UCSD-AML1 (cell line): ENCODE data around the gene USP17L26.
"Not testable (repeated sequence)": the region's sequence is repeated elsewhere in the genome, so short reads cannot be mapped to it uniquely, and the experiment has no call there.

Experiments
- DNase-seq: peaks from one replicate; lab custom pipeline; 2025; ENCODE audit not compliant: unreplicated experiment; lab: John Stamatoyannopoulos, UW

Gene USP17L26, protein sequence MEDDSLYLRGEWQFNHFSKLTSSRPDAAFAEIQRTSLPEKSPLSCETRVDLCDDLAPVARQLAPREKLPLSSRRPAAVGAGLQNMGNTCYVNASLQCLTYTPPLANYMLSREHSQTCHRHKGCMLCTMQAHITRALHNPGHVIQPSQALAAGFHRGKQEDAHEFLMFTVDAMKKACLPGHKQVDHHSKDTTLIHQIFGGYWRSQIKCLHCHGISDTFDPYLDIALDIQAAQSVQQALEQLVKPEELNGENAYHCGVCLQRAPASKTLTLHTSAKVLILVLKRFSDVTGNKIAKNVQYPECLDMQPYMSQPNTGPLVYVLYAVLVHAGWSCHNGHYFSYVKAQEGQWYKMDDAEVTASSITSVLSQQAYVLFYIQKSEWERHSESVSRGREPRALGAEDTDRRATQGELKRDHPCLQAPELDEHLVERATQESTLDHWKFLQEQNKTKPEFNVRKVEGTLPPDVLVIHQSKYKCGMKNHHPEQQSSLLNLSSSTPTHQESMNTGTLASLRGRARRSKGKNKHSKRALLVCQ

DNA sequence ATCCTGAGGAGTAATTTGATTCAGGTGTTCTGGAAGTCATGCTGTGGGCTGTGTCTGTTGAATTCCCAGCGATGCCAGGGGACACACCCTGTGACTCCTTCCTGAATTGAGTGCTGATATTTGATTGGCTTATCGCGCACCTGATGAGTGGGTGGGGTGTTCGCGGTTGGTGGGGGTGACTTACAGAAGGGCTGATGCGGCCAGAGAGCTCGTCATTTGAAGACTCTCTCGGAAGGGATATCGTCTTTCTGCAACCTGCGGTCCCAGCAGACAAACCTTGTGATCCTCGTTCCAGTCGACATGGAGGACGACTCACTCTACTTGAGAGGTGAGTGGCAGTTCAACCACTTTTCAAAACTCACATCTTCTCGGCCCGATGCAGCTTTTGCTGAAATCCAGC is at the start of gene USP17L26:
TSS of gene USP17L26 (plus strand) at position 301 of the 400 bp plus-strand sequence. CDS start at position 301, 0 bp downstream.
- not testable (repeated sequence) for DNase-seq

- DNase-seq, result not testable (repeated sequence)
Observed at GRCh38 chr4:9324191-9324590, 10.3 kb upstream of the USP17L26 start.

- not testable (repeated sequence) for DNase-seq
Observed at GRCh38 chr4:9324865-9325264, 9.6 kb upstream of the USP17L26 start, which contains the start of gene USP17L24. USP17L24 (plus strand) TSS chr4:9325165; CDS start chr4:9325165, 0 bp downstream.

GRCh38 chr4:9329611-9330010 is 4.8 kb upstream of the USP17L26 start, which contains the start of gene USP17L25:
USP17L25 (plus strand) TSS chr4:9329911; CDS start chr4:9329911, 0 bp downstream.
- not testable (repeated sequence) for DNase-seq

DNA sequence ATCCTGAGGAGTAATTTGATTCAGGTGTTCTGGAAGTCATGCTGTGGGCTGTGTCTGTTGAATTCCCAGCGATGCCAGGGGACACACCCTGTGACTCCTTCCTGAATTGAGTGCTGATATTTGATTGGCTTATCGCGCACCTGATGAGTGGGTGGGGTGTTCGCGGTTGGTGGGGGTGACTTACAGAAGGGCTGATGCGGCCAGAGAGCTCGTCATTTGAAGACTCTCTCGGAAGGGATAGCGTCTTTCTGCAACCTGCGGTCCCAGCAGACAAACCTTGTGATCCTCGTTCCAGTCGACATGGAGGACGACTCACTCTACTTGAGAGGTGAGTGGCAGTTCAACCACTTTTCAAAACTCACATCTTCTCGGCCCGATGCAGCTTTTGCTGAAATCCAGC is 4.6 kb downstream of the USP17L26 start, which contains the start of gene USP17L5:
TSS of gene USP17L5 (plus strand) at position 301 of the 400 bp plus-strand sequence. CDS start at position 301, 0 bp downstream.
- DNase-seq, result not testable (repeated sequence)

- not testable (repeated sequence) for DNase-seq
Observed at GRCh38 chr4:9343848-9344247, 9.4 kb downstream of the USP17L26 start, which contains the start of gene USP17L27. USP17L27 (plus strand) TSS chr4:9344148; CDS start chr4:9344148, 0 bp downstream.

DNA sequence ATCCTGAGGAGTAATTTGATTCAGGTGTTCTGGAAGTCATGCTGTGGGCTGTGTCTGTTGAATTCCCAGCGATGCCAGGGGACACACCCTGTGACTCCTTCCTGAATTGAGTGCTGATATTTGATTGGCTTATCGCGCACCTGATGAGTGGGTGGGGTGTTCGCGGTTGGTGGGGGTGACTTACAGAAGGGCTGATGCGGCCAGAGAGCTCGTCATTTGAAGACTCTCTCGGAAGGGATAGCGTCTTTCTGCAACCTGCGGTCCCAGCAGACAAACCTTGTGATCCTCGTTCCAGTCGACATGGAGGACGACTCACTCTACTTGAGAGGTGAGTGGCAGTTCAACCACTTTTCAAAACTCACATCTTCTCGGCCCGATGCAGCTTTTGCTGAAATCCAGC is 14.1 kb downstream of the USP17L26 start, which contains the start of gene USP17L28:
TSS of gene USP17L28 (plus strand) at position 301 of the 400 bp plus-strand sequence. CDS start at position 301, 0 bp downstream.
- not testable (repeated sequence) for DNase-seq

DNA sequence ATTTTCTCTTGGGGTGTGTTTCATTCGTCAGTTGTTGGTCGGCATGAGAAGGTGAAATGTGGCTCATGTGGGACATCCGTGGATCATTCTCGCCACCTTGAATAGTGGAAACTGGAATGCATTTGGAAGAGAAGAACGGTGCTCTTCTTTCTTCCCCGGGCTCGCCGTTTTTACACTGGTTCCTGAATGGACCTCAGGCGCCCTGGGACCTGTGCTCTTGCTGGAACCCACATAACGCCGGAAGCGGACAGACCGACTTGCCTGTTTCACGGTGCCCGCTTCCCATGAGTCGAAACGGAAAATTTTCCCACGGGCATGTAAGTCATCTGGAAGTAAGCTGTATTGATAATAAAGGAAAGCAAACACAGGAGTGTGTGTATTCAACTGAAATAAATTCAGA is 16.4 kb downstream of the USP17L26 start:
- DNase-seq, result not testable (repeated sequence)

DNA sequence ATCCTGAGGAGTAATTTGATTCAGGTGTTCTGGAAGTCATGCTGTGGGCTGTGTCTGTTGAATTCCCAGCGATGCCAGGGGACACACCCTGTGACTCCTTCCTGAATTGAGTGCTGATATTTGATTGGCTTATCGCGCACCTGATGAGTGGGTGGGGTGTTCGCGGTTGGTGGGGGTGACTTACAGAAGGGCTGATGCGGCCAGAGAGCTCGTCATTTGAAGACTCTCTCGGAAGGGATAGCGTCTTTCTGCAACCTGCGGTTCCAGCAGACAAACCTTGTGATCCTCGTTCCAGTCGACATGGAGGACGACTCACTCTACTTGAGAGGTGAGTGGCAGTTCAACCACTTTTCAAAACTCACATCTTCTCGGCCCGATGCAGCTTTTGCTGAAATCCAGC is 18.9 kb downstream of the USP17L26 start, which contains the start of gene USP17L29:
TSS of gene USP17L29 (plus strand) at position 301 of the 400 bp plus-strand sequence. CDS start at position 301, 0 bp downstream.
- not testable (repeated sequence) for DNase-seq

- DNase-seq, result not testable (repeated sequence)
Observed at GRCh38 chr4:9362829-9363228, 28.4 kb downstream of the USP17L26 start, which contains the start of gene USP17L30. USP17L30 (plus strand) TSS chr4:9363129; CDS start chr4:9363129, 0 bp downstream.

DNA sequence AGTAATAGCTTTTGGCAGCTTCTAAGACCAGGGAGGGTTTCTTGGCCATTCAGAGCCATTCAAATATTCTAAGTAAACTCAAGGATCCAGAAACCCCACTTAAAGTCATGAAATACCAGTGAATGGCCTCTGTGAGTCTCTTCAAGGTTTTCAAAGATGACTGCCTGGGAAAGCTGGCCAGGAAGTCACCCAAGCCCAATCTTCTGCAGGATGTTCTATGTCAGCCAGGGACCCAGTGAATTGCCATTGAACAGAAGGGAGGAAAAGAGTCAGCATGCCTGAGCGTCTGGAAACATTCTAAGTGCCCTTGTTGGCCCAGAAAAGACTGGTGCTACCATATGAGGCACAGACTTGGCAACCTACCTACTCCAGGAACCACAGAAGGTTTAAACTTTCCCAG is 45.4 kb downstream of the USP17L26 start:
- not testable (repeated sequence) for DNase-seq

GRCh38 chr4:9381012-9381534 is 46.6 kb downstream of the USP17L26 start:
- not testable (repeated sequence) for DNase-seq

GRCh38 chr4:9384126-9384525 is 49.7 kb downstream of the USP17L26 start:
- no peak for DNase-seq
